Endothelial cell of umbilical vein (primary cell): ENCODE data around the gene HYI. TPM values are rescaled to one million over a fixed set of nuclear protein-coding genes. Genes with fewer than 3 reads are reported as not detected.

Experiments used
- BruUV-seq: library from RNA; stranded (reverse); fragments of 400-500 nt; replicated peaks from 2 replicates; lab custom pipeline; 2021; lab: Mats Ljungman, UMichigan
- CTCF ChIA-PET: fragments of 300-600, 350-600 bp; sonication (Branson Sonifier 250); formaldehyde crosslinking; loops from one replicate; lab custom pipeline; 2021; ENCODE audit warnings: antibody characterized with exemption, inconsistent platforms; lab: Charles Lee
- POLR2A ChIA-PET: fragments of 300-600, 350-600 bp; sonication (Branson Sonifier 250); formaldehyde crosslinking; loops from one replicate; lab custom pipeline; 2021; ENCODE audit warnings: antibody characterized with exemption, inconsistent platforms; lab: Charles Lee
- DNase-seq: peaks from one replicate; pipeline ENCODE4 v3.0.0-alpha.2; 2011; ENCODE audit warnings: low read depth, low spot score
- FAIRE-seq: peaks from 2 replicates; lab custom pipeline; 2011; peaks lifted over from hg19 to GRCh38; lab: Jason Lieb, UNC
- H2AFZ ChIP-seq: 2 replicates; pipeline ENCODE4 v1.6.0; 2012; ENCODE audit warnings: low read depth, low read length, control low read depth, inconsistent platforms
- H3K27ac ChIP-seq: 2 replicates; pipeline ENCODE4 v1.5.1; 2011; ENCODE audit warnings: low read depth, mild to moderate bottlenecking, control low read depth, low read length, moderate library complexity; ENCODE audit not compliant: insufficient read depth
- H3K27me3 ChIP-seq, 2 experiments: 2 replicates each; pipeline versions ENCODE4 v1.6.0 to v1.6.1; 2011; ENCODE audit warnings: low read length in 2 of 2, mixed read lengths in 1 of 2; ENCODE audit not compliant: control insufficient read depth in 2 of 2, insufficient read depth in 2 of 2
- H3K36me3 ChIP-seq, 2 experiments: 2 replicates in 1 of 2; 3 replicates in 1 of 2; pipeline ENCODE4 v1.5.1; 2011; ENCODE audit warnings: low read length in 2 of 2, mild to moderate bottlenecking in 1 of 2, moderate library complexity in 1 of 2; ENCODE audit not compliant: control insufficient read depth in 2 of 2, insufficient read depth in 2 of 2; ENCODE audit errors: extremely low read depth in 1 of 2
- H3K4me1 ChIP-seq: 3 replicates; pipeline ENCODE4 v1.5.1; 2011; ENCODE audit warnings: mild to moderate bottlenecking, low read length; ENCODE audit not compliant: control insufficient read depth, insufficient read depth; ENCODE audit errors: extremely low read depth
- H3K4me2 ChIP-seq: 2 replicates; pipeline ENCODE4 v1.6.1; 2011; ENCODE audit warnings: low read length, control low read depth, mixed read lengths; ENCODE audit not compliant: insufficient read depth
- H3K4me3 ChIP-seq, 3 experiments: fragments of 200-600 bp in 1 of 3; sonication (generic), shearing (Covaris generic) in 1 of 3; replicated peaks in 1 of 3; 2 replicates each; pipeline ENCODE4 v1.5.1; 2011 to 2016; ENCODE audit warnings: control low read depth in 3 of 3, low read length in 3 of 3, mild to moderate bottlenecking in 2 of 3, inconsistent platforms in 1 of 3, low read depth in 1 of 3, moderate library complexity in 1 of 3; ENCODE audit not compliant: insufficient read depth in 1 of 3
- H3K79me2 ChIP-seq: 2 replicates; pipeline ENCODE4 v1.6.0; 2012; ENCODE audit warnings: low read length, inconsistent platforms; ENCODE audit not compliant: control insufficient read depth, insufficient read depth
- H3K9ac ChIP-seq: replicated peaks from 2 replicates; pipeline ENCODE3; 2011; ENCODE audit warnings: low read length, control low read depth; ENCODE audit not compliant: insufficient read depth; ENCODE audit errors: extremely low read depth
- H3K9me1 ChIP-seq: replicated peaks from 3 replicates; pipeline ENCODE4 v1.6.0; 2011; ENCODE audit warnings: mild to moderate bottlenecking, low read length; ENCODE audit not compliant: control insufficient read depth, insufficient read depth; ENCODE audit errors: extremely low read depth
- H3K9me3 ChIP-seq: replicated peaks from 2 replicates; pipeline ENCODE4 v1.5.1; 2012; ENCODE audit warnings: low read length, inconsistent platforms; ENCODE audit not compliant: control insufficient read depth, insufficient read depth
- H4K20me1 ChIP-seq: replicated peaks from 2 replicates; pipeline ENCODE3; 2011; ENCODE audit warnings: mild to moderate bottlenecking, low read length; ENCODE audit not compliant: control insufficient read depth, insufficient read depth; ENCODE audit errors: extremely low read depth
- FOS ChIP-seq: IDR thresholded peaks from 2 replicates; pipeline ENCODE4 v1.6.1; 2011; ENCODE audit warnings: mild to moderate bottlenecking, low read length, moderate library complexity, borderline replicate concordance; ENCODE audit not compliant: insufficient read depth
- GATA2 ChIP-seq: IDR thresholded peaks from 2 replicates; pipeline ENCODE4 v1.7.0; 2011; ENCODE audit warnings: low read depth, mild to moderate bottlenecking, moderate library complexity, mixed read lengths, low read length; ENCODE audit not compliant: insufficient read length, insufficient read depth
- JUN ChIP-seq: IDR thresholded peaks from 2 replicates; pipeline ENCODE4 v1.6.1; 2011; ENCODE audit warnings: borderline replicate concordance, low read depth; ENCODE audit not compliant: insufficient read length, insufficient read depth
- MYC ChIP-seq: IDR thresholded peaks from one replicate; pipeline ENCODE4 v1.6.1; 2011; ENCODE audit warnings: mild to moderate bottlenecking, low read depth, low read length
- dilution Hi-C: fragments of 300-500 bp; cut with MboI; formaldehyde crosslinking; loops from one replicate; pipeline ENCODE4 v1.15.0; 2019; ENCODE audit warnings: low sequenced_read_pairs; ENCODE audit not compliant: extremely low pct_ligation_motif_present
- intact Hi-C: fragments of 100-400 bp; cut with micrococcal nuclease; formaldehyde crosslinking; loops from one replicate; pipeline ENCODE4 v1.10.0; 2022
- microRNA-seq: library from miRNA; unstranded; fragments of <30 nt; microRNA quantifications from one replicate; pipeline ENCODE4 v1.2.0, GENCODE V29; 2021; ENCODE audit warnings: borderline number of aligned reads, borderline replicate concordance
- polyA plus RNA-seq, 4 experiments: library from polyadenylated mRNA; depleted of rRNA in 3 of 4; stranded (reverse) in 3 of 4; unstranded in 1 of 4; fragments of >200 nt; gene quantifications; 2 replicates each; pipeline versions ENCODE4 v1.2.1 to v1.2.3, GENCODE V29; 2011 to 2012; ENCODE audit warnings: missing spikeins in 1 of 4
- small RNA-seq: library from RNA; depleted of rRNA; stranded (forward); fragments of <200 nt; gene quantifications from one replicate; pipeline ENCODE3, GENCODE V24; 2012; ENCODE audit warnings: low replicate concordance, low read depth; ENCODE audit not compliant: insufficient read depth, insufficient read length
- total RNA-seq: library from RNA; stranded (reverse); gene quantifications from 2 replicates; pipeline ENCODE4 v1.2.3, GENCODE V29; 2021
- TF ChIP-seq, protein P1 (sequence below): IDR thresholded peaks from 2 replicates; pipeline ENCODE4 v1.6.1; 2011; ENCODE audit not compliant: insufficient read depth, insufficient read length

Gene HYI
- total and polyA plus RNA-seq, 2 donors (not counting 3 experiments of a cell fraction or from before 2014, with no cell fraction given), result 324 to 342 TPM

DNA sequence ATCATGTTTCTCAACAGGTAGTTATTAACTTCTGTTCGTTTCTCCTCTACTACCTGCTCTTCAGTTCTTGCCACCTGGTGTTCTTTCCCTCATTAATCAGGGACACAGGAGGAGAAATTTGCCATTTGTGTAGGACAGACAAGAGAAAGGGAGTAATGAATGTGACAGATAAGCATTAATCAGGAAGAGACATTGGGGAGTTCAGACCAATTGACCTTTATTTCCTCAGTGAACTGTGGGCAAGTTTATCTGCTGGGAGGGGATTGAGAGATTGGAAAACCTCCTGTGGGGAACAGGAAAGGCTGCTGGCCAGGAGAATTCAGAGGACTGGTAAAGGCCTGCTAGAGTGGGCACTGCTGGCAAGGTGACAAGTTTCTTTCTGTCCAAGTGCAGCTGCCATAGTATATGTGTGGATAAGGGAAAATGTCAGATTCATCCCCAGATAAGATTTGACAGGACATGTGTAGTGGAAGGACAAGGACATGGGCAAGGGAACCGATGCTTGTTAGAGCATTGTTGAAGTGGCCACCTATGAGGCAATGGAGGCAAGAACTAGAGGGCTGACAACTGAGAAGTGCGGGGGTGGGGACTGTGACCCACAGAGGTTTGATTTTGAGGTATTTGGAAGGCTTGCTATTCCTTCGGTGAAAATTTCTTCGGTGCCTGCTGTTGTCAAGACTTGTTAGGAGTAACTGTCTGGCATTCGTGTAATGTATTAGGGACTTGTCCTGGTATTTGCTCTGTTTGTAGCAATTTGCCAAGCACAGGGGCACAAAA, 51.5 kb downstream of the HYI start:
- Histone ChIP-seq H2AFZ (no peak overlapping the region), H3K9me1 (no peaks in the 10 kb centered on the region), H3K27me3 (no peaks in the 10 kb centered on the region), H3K4me2 (no peak overlapping the region), H3K27ac (no peak overlapping the region), H3K4me3 (no peak overlapping the region), H3K36me3 (peaks cover 13 to 22% of the 10 kb centered on the region in 2 experiments), H3K79me2 (no peaks in the 10 kb centered on the region), H3K9me3 (no peaks in the 10 kb centered on the region), H3K9ac (no peak overlapping the region), H4K20me1 (no peaks in the 10 kb centered on the region), H3K4me1 (no peaks in the 10 kb centered on the region)
- TF ChIP-seq, protein P1, sequence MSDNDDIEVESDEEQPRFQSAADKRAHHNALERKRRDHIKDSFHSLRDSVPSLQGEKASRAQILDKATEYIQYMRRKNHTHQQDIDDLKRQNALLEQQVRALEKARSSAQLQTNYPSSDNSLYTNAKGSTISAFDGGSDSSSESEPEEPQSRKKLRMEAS, result no peak
- no peak for TF ChIP-seq GATA2
- TF ChIP-seq MYC, result no peak
- TF ChIP-seq JUN, result no peak
- TF ChIP-seq FOS, result no peak
- DNase-seq, result peak; percentile 23
- no peak for FAIRE-seq
- BruUV-seq, result no TSS peak
- intact Hi-C loops, result no loop called here
- POLR2A ChIA-PET, result no interaction called here
- dilution Hi-C loops, result loop anchor here (25.0 kb wide), 1 partner anchor 165 kb away; no protein-coding TSS in a partner anchor
- CTCF ChIA-PET, result interaction anchor here (3.7 kb wide), 1 partner anchor 12 kb away, joined by 14 read pairs; no protein-coding TSS in a partner anchor

Small RNA genes lying within 50 kb of the gene (microRNA-seq; reads per million reads assigned to microRNA genes)
- gene MIR6735, result 1.5 reads per million

Small RNA genes lying within 50 kb of the gene (small RNA-seq; reads per million reads assigned to genes)
- gene MIR6735, result not detected

Other genes with a start within 250 kb of the HYI start
- not detected in 2 replicates for gene TMEM125, start 183.9 kb downstream of the HYI start, total RNA-seq
- 0.06 and 0.17 TPM in 2 replicates for gene TMEM125, start 183.9 kb downstream of the HYI start, polyA plus RNA-seq
- gene C1orf210, start 168.3 kb downstream of the HYI start, total RNA-seq, result not detected in 2 replicates
- gene C1orf210, start 168.3 kb downstream of the HYI start, polyA plus RNA-seq, result not detected in 2 replicates
- 562 and 620 TPM in 2 replicates for gene TIE1, start 152.9 kb downstream of the HYI start, total RNA-seq
- gene TIE1, start 152.9 kb downstream of the HYI start, polyA plus RNA-seq, result 531 and 629 TPM in 2 replicates
- gene MPL, start 116.1 kb downstream of the HYI start, total RNA-seq, result 0.18 and 0.24 TPM in 2 replicates
- 0.13 and 0.14 TPM in 2 replicates for gene MPL, start 116.1 kb downstream of the HYI start, polyA plus RNA-seq
- 156 and 170 TPM in 2 replicates for gene CDC20, start 95.0 kb downstream of the HYI start, total RNA-seq
- 129 and 130 TPM in 2 replicates for gene CDC20, start 95.0 kb downstream of the HYI start, polyA plus RNA-seq
- 126 and 134 TPM in 2 replicates for gene ELOVL1, start 85.9 kb downstream of the HYI start, total RNA-seq
- 303 and 353 TPM in 2 replicates for gene ELOVL1, start 85.9 kb downstream of the HYI start, polyA plus RNA-seq
- 41.9 and 45.6 TPM in 2 replicates for gene MED8, start 64.1 kb downstream of the HYI start, total RNA-seq
- gene MED8, start 64.1 kb downstream of the HYI start, polyA plus RNA-seq, result 15.9 and 19.6 TPM in 2 replicates
- 49.9 and 50.3 TPM in 2 replicates for gene SZT2, start 64.0 kb downstream of the HYI start, total RNA-seq
- 11.4 TPM in 2 replicates for gene SZT2, start 64.0 kb downstream of the HYI start, polyA plus RNA-seq
- gene PTPRF, start 77.0 kb upstream of the HYI start, total RNA-seq, result 271 and 338 TPM in 2 replicates
- 217 and 267 TPM in 2 replicates for gene PTPRF, start 77.0 kb upstream of the HYI start, polyA plus RNA-seq
- gene KDM4A, start 196.2 kb upstream of the HYI start, total RNA-seq, result 46.9 and 53.3 TPM in 2 replicates
- gene KDM4A, start 196.2 kb upstream of the HYI start, polyA plus RNA-seq, result 16.3 and 21.0 TPM in 2 replicates